ENCODE measurements around the gene WWOX.

The WWOX gene

GRCh38 chr16:78946556-78946955 is 847.1 kb downstream of the WWOX start:
- Histone ChIP-seq H3K27ac (no peak overlapping the region), H3K4me3 (no peak overlapping the region)
- TF ChIP-seq, protein P1, sequence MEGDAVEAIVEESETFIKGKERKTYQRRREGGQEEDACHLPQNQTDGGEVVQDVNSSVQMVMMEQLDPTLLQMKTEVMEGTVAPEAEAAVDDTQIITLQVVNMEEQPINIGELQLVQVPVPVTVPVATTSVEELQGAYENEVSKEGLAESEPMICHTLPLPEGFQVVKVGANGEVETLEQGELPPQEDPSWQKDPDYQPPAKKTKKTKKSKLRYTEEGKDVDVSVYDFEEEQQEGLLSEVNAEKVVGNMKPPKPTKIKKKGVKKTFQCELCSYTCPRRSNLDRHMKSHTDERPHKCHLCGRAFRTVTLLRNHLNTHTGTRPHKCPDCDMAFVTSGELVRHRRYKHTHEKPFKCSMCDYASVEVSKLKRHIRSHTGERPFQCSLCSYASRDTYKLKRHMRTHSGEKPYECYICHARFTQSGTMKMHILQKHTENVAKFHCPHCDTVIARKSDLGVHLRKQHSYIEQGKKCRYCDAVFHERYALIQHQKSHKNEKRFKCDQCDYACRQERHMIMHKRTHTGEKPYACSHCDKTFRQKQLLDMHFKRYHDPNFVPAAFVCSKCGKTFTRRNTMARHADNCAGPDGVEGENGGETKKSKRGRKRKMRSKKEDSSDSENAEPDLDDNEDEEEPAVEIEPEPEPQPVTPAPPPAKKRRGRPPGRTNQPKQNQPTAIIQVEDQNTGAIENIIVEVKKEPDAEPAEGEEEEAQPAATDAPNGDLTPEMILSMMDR (IDR thresholded peaks at IDR 0.05): no peak
- DNase-seq (ENCODE audit: low spot score): no peak

GRCh38 chr16:78950768-78951167 is 851.3 kb downstream of the WWOX start:
- TF ChIP-seq, protein P1 (IDR thresholded peaks at IDR 0.05): no peak

DNA sequence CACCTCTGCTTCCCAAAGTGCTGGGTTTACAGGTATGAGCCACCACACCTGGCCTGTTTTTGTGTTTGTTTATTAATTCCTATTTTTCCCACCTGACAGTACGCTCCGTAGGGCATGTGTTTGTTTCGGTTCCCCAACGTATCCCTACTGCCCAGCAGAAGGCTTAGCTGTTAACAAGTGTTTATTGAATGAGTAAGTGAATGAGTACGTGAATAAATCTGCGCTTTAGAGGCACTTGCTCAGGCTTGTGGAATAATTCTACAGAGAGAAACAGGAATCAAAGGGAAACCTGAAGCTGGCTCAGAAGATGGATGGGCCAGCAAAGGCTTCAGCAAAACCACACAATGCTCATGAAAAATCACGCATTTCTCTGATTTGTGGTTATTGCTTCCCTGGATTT is 853.2 kb downstream of the WWOX start:
- TF ChIP-seq, protein P1 (IDR thresholded peaks at IDR 0.05): no peak
- Histone ChIP-seq H3K27ac (no peak overlapping the region), H3K4me3 (no peak overlapping the region)
- no peak for DNase-seq (ENCODE audit: low spot score)

More at GRCh38 chr16:78950768-78951167, 851.3 kb downstream of the WWOX start:
- Histone ChIP-seq H3K27ac (no peak overlapping the region), H3K4me3 (no peak overlapping the region)
- DNase-seq (ENCODE audit: low spot score): no peak

DNA sequence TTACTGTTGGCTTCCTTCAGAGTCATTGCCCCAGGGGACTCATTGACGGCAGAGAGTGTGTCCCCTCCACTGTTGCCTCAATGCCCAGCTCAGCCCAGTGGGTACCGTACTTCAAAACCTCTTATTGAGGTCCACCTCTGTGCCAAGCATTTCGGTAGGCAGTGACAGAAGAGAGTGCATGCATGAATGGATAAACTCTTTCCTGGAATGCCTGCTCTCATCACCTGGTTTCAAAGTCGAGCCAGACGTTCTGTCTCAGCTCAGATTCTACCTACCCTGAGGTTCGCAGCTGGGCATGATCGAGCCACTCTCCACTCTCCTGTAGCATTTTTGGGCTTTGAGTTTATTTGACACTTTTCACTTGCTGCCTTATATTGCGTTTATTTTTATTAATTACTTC is 854.1 kb downstream of the WWOX start:
- DNase-seq (ENCODE audit: low spot score): no peak
- TF ChIP-seq, protein P1 (IDR thresholded peaks at IDR 0.05): no peak
- Histone ChIP-seq H3K27ac (no peak overlapping the region), H3K4me3 (no peak overlapping the region)

DNA sequence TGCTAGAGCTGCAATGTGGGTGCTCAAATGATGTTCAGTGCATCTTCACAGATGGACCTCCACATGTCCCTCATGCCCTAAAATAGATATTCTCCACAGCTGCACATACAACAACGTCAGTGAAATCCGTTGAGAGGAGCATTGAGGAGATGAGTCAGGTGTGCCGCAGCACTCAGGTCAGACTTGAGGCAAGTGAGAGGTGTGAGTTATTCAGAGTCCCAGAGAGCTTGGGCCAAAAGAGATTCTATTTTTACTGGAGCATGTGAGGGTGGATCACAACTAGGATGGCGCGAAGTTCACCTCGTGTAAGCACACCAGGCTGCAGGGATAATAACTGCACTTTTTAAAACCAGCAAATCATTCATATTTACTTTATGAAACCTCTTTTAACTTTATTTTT is 855.8 kb downstream of the WWOX start:
- Histone ChIP-seq H3K27ac (no peak overlapping the region), H3K4me3 (no peak overlapping the region)
- no peak for DNase-seq (ENCODE audit: low spot score)
- TF ChIP-seq, protein P1 (IDR thresholded peaks at IDR 0.05): no peak

- H3K4me3 ChIP-seq: no peak overlapping the region
- DNase-seq (ENCODE audit: low spot score): no peak
- TF ChIP-seq, protein P1 (IDR thresholded peaks at IDR 0.05): no peak
- no peak overlapping the region for H3K27ac ChIP-seq
Observed at GRCh38 chr16:78956859-78957258, 857.4 kb downstream of the WWOX start.

DNA sequence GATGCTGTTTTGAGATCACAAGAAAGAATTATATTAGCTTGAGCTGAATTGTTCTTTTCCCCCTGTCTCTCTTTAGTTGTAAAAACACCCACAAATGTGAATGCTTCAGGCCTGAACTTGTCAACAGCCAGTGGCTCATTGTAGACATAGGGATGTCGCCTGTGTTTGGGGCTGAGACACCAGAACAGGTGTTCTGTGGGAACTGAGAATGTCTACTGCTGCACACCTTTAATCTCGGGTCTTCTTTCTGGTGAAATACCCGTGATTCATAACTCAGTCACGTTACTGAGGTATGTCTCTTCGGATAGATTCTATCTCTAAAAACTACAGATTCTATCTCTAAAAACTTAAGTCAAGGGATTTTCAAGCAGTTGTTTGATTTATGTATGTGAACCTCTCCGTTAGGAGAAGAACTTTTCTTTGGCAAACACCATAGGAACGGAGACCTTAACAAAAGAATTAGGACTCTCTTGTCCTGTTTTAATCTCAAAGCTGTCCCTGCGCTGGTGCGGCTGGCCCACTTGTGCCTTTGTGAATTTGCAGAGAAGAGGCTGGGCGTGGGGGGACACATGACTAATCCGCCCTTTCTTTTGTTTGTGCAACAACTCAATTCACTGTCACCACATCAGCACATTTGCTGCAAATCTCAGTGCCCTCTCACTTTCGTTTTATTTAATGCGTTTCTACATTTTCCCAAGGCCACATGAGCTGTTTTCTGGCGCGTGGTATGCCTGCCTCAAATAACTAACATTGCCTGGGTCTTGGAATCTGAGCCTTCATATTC is 858.1 kb downstream of the WWOX start:
- no peak overlapping the region for H3K4me3 ChIP-seq
- DNase-seq (ENCODE audit: low spot score): no peak
- H3K27ac ChIP-seq: no peak overlapping the region
- TF ChIP-seq, protein P1 (IDR thresholded peaks at IDR 0.05): no peak

All from coronary artery (tissue), 2 donors.